ENCODE data around the gene ITGAD.

- TF ChIP-seq CTCF (IDR thresholded peaks at IDR 0.05), result no peak
- TF ChIP-seq EZH2 (IDR thresholded peaks at IDR 0.05; ENCODE audit: borderline replicate concordance, insufficient read depth, low read depth, low read length, poor library complexity, severe bottlenecking), result no peak
These were observed 16.4 kb upstream of the ITGAD start for GRCh38 chr16:31376705-31377104.
